K562 (cell line): ENCODE data around the gene SMCO4. TPM values are rescaled to one million over a fixed set of nuclear protein-coding genes. Genes with fewer than 3 reads are reported as not detected.
A peak's percentile ranks its signal among the peaks of the same experiment; 100 is the strongest.

Source experiments
- ARID1B ChIP-seq: fragments of 450-650 bp; IDR thresholded peaks from 2 replicates; pipeline ENCODE4 v1.6.1; 2016; ENCODE audit warnings: antibody characterized with exemption, mild to moderate bottlenecking, inconsistent platforms
- FUS ChIP-seq: fragments of 200-400 bp; formaldehyde crosslinking; optimal IDR thresholded peaks from 2 replicates; pipeline ENCODE3; 2017; ENCODE audit warnings: low read depth, low read length
- IRF2 ChIP-seq: sonication (generic); formaldehyde crosslinking; IDR thresholded peaks from 2 replicates; pipeline ENCODE4 v1.8.1; 2022; ENCODE audit warnings: mild to moderate bottlenecking, missing genetic modification reagents
- KAT8 ChIP-seq: fragments of 450-650 bp; IDR thresholded peaks from 2 replicates; pipeline ENCODE4 v1.6.1; 2016; ENCODE audit warnings: low read depth, mild to moderate bottlenecking
- PHF8 ChIP-seq: fragments of 200-600 bp; sonication (generic); IDR thresholded peaks from 2 replicates; pipeline ENCODE4 v1.6.1; 2012; ENCODE audit warnings: mixed run types, mild to moderate bottlenecking, inconsistent platforms, low read length, moderate library complexity, borderline replicate concordance
- RBM39 ChIP-seq: fragments of 200-400 bp; formaldehyde crosslinking; optimal IDR thresholded peaks from 2 replicates; pipeline ENCODE3; 2018; ENCODE audit warnings: low read depth, low read length
- ZEB2 ChIP-seq: fragments of 450-650 bp; IDR thresholded peaks from 2 replicates; pipeline ENCODE4 v1.6.1; 2016
- ZNF212 ChIP-seq: fragments of 450-650 bp; formaldehyde crosslinking; IDR thresholded peaks from 2 replicates; pipeline ENCODE4 v1.4.0; 2020; ENCODE audit warnings: mild to moderate bottlenecking
- ZNF274 ChIP-seq: IDR thresholded peaks from 2 replicates; pipeline ENCODE4 v1.6.1; 2011; ENCODE audit warnings: low read depth, mild to moderate bottlenecking, low read length, moderate library complexity, borderline replicate concordance
- polyA plus RNA-seq, 8 experiments: library from polyadenylated mRNA; depleted of rRNA in 4 of 8; stranded (reverse) in 5 of 8; unstranded in 3 of 8; fragments of >200 nt; fragmentation: Nextera tagmentation in 2 of 8; fragmentation: Illumina TruSeq in 1 of 8; extraction: Ambion mirVana in 2 of 8; extraction: Trizol in 1 of 8; gene quantifications; 2 replicates each; pipeline versions ENCODE4 v1.2.1 to v1.2.3, GENCODE V29; 2011 to 2014; ENCODE audit warnings: inconsistent platforms in 1 of 8, missing spikeins in 1 of 8
- total RNA-seq, 7 experiments: library from RNA; depleted of rRNA in 6 of 7; stranded (reverse); fragments of >200 nt in 6 of 7; fragmentation: Illumina TruSeq in 2 of 7; extraction: Trizol in 2 of 7; gene quantifications; 2 replicates each; pipeline versions ENCODE4 v1.2.1 to v1.2.3, GENCODE V29; 2011 to 2021; ENCODE audit warnings: low replicate concordance in 1 of 7
- TF ChIP-seq, protein P1 (sequence below): fragments of 250-450 bp; sonication (Bioruptor Pico); IDR thresholded peaks from 2 replicates; pipeline ENCODE4 v1.8.0; 2021; ENCODE audit warnings: borderline replicate concordance, mild to moderate bottlenecking, moderate library complexity; ENCODE audit not compliant: poor library complexity, severe bottlenecking
- TF ChIP-seq, protein P2 (sequence below), 2 experiments: fragments of 450-650 bp in 1 of 2; sonication (generic) in 1 of 2; formaldehyde crosslinking in 1 of 2; IDR thresholded peaks; 2 replicates each; pipeline versions ENCODE4 v1.7.1 to v1.9.0; 2016 to 2022; ENCODE audit warnings: inconsistent platforms in 1 of 2, mild to moderate bottlenecking in 1 of 2, missing genetic modification reagents in 1 of 2
- TF ChIP-seq, protein P3 (sequence below): fragments of 250-450 bp; sonication (Bioruptor Pico); IDR thresholded peaks from 2 replicates; pipeline ENCODE4 v1.5.0; 2022; ENCODE audit warnings: mild to moderate bottlenecking
- TF ChIP-seq, protein P4 (sequence below): sonication (generic); formaldehyde crosslinking; IDR thresholded peaks from 2 replicates; pipeline ENCODE4 v1.8.1; 2023; ENCODE audit warnings: mild to moderate bottlenecking, missing genetic modification reagents
- TF ChIP-seq, protein P5 (sequence below): sonication (generic); formaldehyde crosslinking; IDR thresholded peaks from 2 replicates; pipeline ENCODE4 v1.9.0; 2022; ENCODE audit warnings: mild to moderate bottlenecking, missing genetic modification reagents

The SMCO4 gene
- total and polyA plus RNA-seq, 9 of the 15 experiments (the other 6 are each of a cell fraction or from before 2014, with no cell fraction given), result 1.8 to 27.8 (median 15.3) TPM

DNA sequence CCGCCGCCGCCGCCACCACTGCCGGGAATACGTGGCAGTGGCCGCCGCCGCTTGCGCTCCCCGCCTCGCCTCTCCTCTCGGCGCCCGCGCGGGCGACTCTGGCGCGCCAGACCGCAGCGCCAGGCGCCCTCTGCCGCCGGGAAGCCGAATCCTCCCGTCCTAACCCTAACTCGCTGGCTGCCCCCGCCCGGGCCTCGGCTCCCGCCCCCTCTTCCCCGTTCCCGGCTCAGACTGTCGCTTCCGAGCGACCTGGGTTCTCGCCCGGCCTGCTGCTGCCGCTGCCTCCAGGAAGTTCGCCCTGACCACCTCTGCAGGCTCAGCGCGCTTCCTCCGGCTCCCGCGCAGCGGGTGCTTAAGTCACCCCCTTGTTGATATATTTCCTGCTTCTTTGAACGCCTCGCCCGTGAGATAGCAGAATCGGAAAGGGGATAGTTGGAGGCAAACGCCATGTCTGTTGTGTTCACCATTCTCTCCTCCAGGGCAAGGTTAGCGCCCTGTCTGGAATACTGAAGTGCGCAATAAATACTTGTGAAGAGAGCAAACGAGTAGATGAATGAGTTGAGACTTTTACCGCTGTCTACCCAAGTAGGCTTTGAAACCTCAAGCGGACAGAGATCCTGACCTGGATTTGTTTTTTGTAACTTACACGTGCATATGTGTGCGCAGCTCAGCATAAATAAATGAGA is at the start of gene SMCO4 (continued):
- TF ChIP-seq, protein P1, sequence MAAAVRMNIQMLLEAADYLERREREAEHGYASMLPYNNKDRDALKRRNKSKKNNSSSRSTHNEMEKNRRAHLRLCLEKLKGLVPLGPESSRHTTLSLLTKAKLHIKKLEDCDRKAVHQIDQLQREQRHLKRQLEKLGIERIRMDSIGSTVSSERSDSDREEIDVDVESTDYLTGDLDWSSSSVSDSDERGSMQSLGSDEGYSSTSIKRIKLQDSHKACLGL (CRISPR knock-in tag), result no peak
- 0 out of 2 replicates have a peak, but pooled peaks have one; percentile 64 for TF ChIP-seq ZNF212 (CRISPR knock-in tag)
- TF ChIP-seq KAT8, result no peak
- peak; percentile 50 for TF ChIP-seq FUS
- peak; percentile 30; the same call in 1 of the 2 replicates for TF ChIP-seq ZEB2
- TF ChIP-seq PHF8, result peak; percentile 38; the same call in 1 of the 2 replicates
- no peak for TF ChIP-seq IRF2 (CRISPR knock-in tag)
- TF ChIP-seq, protein P2, sequence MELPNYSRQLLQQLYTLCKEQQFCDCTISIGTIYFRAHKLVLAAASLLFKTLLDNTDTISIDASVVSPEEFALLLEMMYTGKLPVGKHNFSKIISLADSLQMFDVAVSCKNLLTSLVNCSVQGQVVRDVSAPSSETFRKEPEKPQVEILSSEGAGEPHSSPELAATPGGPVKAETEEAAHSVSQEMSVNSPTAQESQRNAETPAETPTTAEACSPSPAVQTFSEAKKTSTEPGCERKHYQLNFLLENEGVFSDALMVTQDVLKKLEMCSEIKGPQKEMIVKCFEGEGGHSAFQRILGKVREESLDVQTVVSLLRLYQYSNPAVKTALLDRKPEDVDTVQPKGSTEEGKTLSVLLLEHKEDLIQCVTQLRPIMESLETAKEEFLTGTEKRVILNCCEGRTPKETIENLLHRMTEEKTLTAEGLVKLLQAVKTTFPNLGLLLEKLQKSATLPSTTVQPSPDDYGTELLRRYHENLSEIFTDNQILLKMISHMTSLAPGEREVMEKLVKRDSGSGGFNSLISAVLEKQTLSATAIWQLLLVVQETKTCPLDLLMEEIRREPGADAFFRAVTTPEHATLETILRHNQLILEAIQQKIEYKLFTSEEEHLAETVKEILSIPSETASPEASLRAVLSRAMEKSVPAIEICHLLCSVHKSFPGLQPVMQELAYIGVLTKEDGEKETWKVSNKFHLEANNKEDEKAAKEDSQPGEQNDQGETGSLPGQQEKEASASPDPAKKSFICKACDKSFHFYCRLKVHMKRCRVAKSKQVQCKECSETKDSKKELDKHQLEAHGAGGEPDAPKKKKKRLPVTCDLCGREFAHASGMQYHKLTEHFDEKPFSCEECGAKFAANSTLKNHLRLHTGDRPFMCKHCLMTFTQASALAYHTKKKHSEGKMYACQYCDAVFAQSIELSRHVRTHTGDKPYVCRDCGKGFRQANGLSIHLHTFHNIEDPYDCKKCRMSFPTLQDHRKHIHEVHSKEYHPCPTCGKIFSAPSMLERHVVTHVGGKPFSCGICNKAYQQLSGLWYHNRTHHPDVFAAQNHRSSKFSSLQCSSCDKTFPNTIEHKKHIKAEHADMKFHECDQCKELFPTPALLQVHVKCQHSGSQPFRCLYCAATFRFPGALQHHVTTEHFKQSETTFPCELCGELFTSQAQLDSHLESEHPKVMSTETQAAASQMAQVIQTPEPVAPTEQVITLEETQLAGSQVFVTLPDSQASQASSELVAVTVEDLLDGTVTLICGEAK (IDR thresholded peaks at IDR 0.05), result peak; percentile 62
- TF ChIP-seq, protein P2 (CRISPR knock-in tag; IDR thresholded peaks at IDR 0.05), result no peak
- TF ChIP-seq, protein P3, sequence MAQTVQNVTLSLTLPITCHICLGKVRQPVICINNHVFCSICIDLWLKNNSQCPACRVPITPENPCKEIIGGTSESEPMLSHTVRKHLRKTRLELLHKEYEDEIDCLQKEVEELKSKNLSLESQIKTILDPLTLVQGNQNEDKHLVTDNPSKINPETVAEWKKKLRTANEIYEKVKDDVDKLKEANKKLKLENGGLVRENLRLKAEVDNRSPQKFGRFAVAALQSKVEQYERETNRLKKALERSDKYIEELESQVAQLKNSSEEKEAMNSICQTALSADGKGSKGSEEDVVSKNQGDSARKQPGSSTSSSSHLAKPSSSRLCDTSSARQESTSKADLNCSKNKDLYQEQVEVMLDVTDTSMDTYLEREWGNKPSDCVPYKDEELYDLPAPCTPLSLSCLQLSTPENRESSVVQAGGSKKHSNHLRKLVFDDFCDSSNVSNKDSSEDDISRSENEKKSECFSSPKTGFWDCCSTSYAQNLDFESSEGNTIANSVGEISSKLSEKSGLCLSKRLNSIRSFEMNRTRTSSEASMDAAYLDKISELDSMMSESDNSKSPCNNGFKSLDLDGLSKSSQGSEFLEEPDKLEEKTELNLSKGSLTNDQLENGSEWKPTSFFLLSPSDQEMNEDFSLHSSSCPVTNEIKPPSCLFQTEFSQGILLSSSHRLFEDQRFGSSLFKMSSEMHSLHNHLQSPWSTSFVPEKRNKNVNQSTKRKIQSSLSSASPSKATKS (CRISPR knock-in tag), result no peak
- TF ChIP-seq ZNF274, result no peak
- TF ChIP-seq, protein P4, sequence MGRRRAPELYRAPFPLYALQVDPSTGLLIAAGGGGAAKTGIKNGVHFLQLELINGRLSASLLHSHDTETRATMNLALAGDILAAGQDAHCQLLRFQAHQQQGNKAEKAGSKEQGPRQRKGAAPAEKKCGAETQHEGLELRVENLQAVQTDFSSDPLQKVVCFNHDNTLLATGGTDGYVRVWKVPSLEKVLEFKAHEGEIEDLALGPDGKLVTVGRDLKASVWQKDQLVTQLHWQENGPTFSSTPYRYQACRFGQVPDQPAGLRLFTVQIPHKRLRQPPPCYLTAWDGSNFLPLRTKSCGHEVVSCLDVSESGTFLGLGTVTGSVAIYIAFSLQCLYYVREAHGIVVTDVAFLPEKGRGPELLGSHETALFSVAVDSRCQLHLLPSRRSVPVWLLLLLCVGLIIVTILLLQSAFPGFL (CRISPR knock-in tag), result no peak
- no peak for TF ChIP-seq RBM39
- TF ChIP-seq, protein P5, sequence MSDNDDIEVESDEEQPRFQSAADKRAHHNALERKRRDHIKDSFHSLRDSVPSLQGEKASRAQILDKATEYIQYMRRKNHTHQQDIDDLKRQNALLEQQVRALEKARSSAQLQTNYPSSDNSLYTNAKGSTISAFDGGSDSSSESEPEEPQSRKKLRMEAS (CRISPR knock-in tag), result no peak
- TF ChIP-seq ARID1B, result peak; percentile 46; the same call in 1 of the 2 replicates
